ENCODE data around the gene TNNT1. TPM values are rescaled to one million over a fixed set of nuclear protein-coding genes. Genes with fewer than 3 reads are reported as not detected.
"Not testable (repeated sequence)": the region's sequence is repeated elsewhere in the genome, so short reads cannot be mapped to it uniquely, and the experiment has no call there.

TNNT1 gene
- total RNA-seq, 1 donor: 1.1 TPM

- no peak for TF ChIP-seq CTCF (IDR thresholded peaks at IDR 0.05; ENCODE audit: insufficient read depth, low read length)
- no peak for DNase-seq (ENCODE audit: low read depth)
- no peak overlapping the region for H3K4me3 ChIP-seq (ENCODE audit: low read depth, low read length)
These were observed 26.3 kb upstream of the TNNT1 start for GRCh38 chr19:55175117-55175867.

GRCh38 chr19:55174425-55175116, 25.6 kb upstream of the TNNT1 start:
- TF ChIP-seq CTCF (IDR thresholded peaks at IDR 0.05; ENCODE audit: insufficient read depth, low read length): no peak
- peak overlapping the region; percentile 22 for H3K4me3 ChIP-seq (ENCODE audit: low read depth, low read length)
- no peak for DNase-seq (ENCODE audit: low read depth)

- peak overlapping the region; percentile 74 for H3K4me3 ChIP-seq (ENCODE audit: low read depth, low read length)
- peak; percentile 29 for TF ChIP-seq CTCF (IDR thresholded peaks at IDR 0.05; ENCODE audit: insufficient read depth, low read length)
- DNase-seq (ENCODE audit: low read depth): peak; percentile 80
These were observed 24.9 kb upstream of the TNNT1 start for GRCh38 chr19:55173714-55174409.

GRCh38 chr19:55173186-55173713, 24.2 kb upstream of the TNNT1 start:
- no peak for TF ChIP-seq CTCF (IDR thresholded peaks at IDR 0.05; ENCODE audit: insufficient read depth, low read length)
- DNase-seq (ENCODE audit: low read depth): no peak
- peak overlapping the region; percentile 74 for H3K4me3 ChIP-seq (ENCODE audit: low read depth, low read length)

- TF ChIP-seq CTCF (IDR thresholded peaks at IDR 0.05; ENCODE audit: insufficient read depth, low read length): peak; percentile 6
- DNase-seq (ENCODE audit: low read depth): peak; percentile 76
- peak overlapping the region; percentile 74 for H3K4me3 ChIP-seq (ENCODE audit: low read depth, low read length)
These were observed 23.7 kb upstream of the TNNT1 start for GRCh38 chr19:55172741-55173140.

GRCh38 chr19:55172318-55172717, 23.3 kb upstream of the TNNT1 start:
- not testable (repeated sequence) for DNase-seq (ENCODE audit: low read depth)
- peak overlapping the region; percentile 74 for H3K4me3 ChIP-seq (ENCODE audit: low read depth, low read length)

GRCh38 chr19:55171440-55171839, 22.4 kb upstream of the TNNT1 start:
- H3K4me3 ChIP-seq (ENCODE audit: low read depth, low read length): no peak overlapping the region
- no peak for DNase-seq (ENCODE audit: low read depth)
- no peak for TF ChIP-seq CTCF (IDR thresholded peaks at IDR 0.05; ENCODE audit: insufficient read depth, low read length)
